ENCODE data around the gene FMO2. TPM values are rescaled to one million over a fixed set of nuclear protein-coding genes. Genes with fewer than 3 reads are reported as not detected.

The FMO2 gene
- total and polyA plus RNA-seq, 2 of the 8 experiments (the other 6 are each of a cell fraction or from before 2014, with no cell fraction given), result not detected

DNA sequence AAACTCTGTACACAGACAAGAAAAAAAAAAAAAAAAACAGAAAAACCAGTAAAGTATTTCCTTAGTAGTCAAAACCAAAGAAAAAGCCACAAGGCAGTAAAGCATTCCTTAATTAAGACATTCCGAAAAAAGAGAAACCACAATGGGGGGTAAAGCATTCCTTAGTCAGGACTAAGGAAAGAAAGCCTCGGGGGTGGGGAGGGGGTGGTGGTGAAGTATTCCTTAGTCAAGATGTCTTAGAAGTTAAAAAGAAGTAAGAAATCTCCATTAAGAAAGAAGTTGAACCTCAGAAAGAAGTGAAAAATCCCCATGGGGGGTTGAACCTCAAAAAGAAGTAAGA, 35.0 kb downstream of the FMO2 start (continued):
- TF ChIP-seq, protein P1, sequence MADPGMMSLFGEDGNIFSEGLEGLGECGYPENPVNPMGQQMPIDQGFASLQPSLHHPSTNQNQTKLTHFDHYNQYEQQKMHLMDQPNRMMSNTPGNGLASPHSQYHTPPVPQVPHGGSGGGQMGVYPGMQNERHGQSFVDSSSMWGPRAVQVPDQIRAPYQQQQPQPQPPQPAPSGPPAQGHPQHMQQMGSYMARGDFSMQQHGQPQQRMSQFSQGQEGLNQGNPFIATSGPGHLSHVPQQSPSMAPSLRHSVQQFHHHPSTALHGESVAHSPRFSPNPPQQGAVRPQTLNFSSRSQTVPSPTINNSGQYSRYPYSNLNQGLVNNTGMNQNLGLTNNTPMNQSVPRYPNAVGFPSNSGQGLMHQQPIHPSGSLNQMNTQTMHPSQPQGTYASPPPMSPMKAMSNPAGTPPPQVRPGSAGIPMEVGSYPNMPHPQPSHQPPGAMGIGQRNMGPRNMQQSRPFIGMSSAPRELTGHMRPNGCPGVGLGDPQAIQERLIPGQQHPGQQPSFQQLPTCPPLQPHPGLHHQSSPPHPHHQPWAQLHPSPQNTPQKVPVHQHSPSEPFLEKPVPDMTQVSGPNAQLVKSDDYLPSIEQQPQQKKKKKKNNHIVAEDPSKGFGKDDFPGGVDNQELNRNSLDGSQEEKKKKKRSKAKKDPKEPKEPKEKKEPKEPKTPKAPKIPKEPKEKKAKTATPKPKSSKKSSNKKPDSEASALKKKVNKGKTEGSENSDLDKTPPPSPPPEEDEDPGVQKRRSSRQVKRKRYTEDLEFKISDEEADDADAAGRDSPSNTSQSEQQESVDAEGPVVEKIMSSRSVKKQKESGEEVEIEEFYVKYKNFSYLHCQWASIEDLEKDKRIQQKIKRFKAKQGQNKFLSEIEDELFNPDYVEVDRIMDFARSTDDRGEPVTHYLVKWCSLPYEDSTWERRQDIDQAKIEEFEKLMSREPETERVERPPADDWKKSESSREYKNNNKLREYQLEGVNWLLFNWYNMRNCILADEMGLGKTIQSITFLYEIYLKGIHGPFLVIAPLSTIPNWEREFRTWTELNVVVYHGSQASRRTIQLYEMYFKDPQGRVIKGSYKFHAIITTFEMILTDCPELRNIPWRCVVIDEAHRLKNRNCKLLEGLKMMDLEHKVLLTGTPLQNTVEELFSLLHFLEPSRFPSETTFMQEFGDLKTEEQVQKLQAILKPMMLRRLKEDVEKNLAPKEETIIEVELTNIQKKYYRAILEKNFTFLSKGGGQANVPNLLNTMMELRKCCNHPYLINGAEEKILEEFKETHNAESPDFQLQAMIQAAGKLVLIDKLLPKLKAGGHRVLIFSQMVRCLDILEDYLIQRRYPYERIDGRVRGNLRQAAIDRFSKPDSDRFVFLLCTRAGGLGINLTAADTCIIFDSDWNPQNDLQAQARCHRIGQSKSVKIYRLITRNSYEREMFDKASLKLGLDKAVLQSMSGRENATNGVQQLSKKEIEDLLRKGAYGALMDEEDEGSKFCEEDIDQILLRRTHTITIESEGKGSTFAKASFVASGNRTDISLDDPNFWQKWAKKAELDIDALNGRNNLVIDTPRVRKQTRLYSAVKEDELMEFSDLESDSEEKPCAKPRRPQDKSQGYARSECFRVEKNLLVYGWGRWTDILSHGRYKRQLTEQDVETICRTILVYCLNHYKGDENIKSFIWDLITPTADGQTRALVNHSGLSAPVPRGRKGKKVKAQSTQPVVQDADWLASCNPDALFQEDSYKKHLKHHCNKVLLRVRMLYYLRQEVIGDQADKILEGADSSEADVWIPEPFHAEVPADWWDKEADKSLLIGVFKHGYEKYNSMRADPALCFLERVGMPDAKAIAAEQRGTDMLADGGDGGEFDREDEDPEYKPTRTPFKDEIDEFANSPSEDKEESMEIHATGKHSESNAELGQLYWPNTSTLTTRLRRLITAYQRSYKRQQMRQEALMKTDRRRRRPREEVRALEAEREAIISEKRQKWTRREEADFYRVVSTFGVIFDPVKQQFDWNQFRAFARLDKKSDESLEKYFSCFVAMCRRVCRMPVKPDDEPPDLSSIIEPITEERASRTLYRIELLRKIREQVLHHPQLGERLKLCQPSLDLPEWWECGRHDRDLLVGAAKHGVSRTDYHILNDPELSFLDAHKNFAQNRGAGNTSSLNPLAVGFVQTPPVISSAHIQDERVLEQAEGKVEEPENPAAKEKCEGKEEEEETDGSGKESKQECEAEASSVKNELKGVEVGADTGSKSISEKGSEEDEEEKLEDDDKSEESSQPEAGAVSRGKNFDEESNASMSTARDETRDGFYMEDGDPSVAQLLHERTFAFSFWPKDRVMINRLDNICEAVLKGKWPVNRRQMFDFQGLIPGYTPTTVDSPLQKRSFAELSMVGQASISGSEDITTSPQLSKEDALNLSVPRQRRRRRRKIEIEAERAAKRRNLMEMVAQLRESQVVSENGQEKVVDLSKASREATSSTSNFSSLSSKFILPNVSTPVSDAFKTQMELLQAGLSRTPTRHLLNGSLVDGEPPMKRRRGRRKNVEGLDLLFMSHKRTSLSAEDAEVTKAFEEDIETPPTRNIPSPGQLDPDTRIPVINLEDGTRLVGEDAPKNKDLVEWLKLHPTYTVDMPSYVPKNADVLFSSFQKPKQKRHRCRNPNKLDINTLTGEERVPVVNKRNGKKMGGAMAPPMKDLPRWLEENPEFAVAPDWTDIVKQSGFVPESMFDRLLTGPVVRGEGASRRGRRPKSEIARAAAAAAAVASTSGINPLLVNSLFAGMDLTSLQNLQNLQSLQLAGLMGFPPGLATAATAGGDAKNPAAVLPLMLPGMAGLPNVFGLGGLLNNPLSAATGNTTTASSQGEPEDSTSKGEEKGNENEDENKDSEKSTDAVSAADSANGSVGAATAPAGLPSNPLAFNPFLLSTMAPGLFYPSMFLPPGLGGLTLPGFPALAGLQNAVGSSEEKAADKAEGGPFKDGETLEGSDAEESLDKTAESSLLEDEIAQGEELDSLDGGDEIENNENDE (IDR thresholded peaks at IDR 0.05; ENCODE audit: insufficient replicate concordance, low read length), result peak; percentile 89
- TF ChIP-seq JUN (IDR thresholded peaks at IDR 0.05; ENCODE audit: low read depth, low read length) (no peak), SP1 (IDR thresholded peaks at IDR 0.05; ENCODE audit: low read depth, low read length) (peak; percentile 63; the same call in 1 of the 2 replicates), POLR2A (IDR thresholded peaks at IDR 0.05; ENCODE audit: control extremely low read depth in 1 of 2, low read depth in 2 of 2, low read length in 2 of 2) (no peak), RFX5 (IDR thresholded peaks at IDR 0.05; ENCODE audit: borderline replicate concordance, low read depth, low read length) (no peak), POLR2AphosphoS5 (IDR thresholded peaks at IDR 0.05; ENCODE audit: low read depth, low read length) (no peak), TEAD4 (IDR thresholded peaks at IDR 0.05; ENCODE audit: low read depth, low read length) (peak; percentile 67; the same call in 1 of the 2 replicates), TAF1 (IDR thresholded peaks at IDR 0.05; ENCODE audit: low read depth, low read length) (no peak), HDAC2 (IDR thresholded peaks at IDR 0.05; ENCODE audit: borderline replicate concordance in 1 of 2, low read depth in 2 of 2, low read length in 2 of 2) (0 out of 4 replicates have a peak, but pooled peaks of 1 of the 2 experiments have one; percentile 38)

Measured in H1 (cell line).